SK-N-SH (cell line): Measurements from ENCODE around the gene PEX14. TPM values are rescaled to one million over a fixed set of nuclear protein-coding genes. Genes with fewer than 3 reads are reported as not detected.

Source experiments
- CTCF ChIA-PET: fragments of 300-600, 350-600 bp; formaldehyde crosslinking; extraction: SDS; loops from one replicate; lab custom pipeline; 2021; lab: Yijun Ruan, JAX
- POLR2A ChIA-PET: fragments of 350-600 bp; sonication (Branson Sonifier 250); formaldehyde crosslinking; extraction: SDS; loops from one replicate; lab custom pipeline; 2020; ENCODE audit warnings: antibody characterized with exemption, inconsistent platforms; lab: Yijun Ruan, JAX
- DNase-seq: peaks from one replicate; pipeline ENCODE4 v3.0.0; 2012
- H2AFZ ChIP-seq: fragments of 200-600 bp; sonication (generic); 2 replicates; pipeline ENCODE4 v1.8.1; 2016; ENCODE audit warnings: antibody characterized with exemption, mild to moderate bottlenecking, low read depth
- H3F3A ChIP-seq: fragments of 200-600 bp; sonication (generic); replicated peaks from 2 replicates; pipeline ENCODE3; 2016; ENCODE audit warnings: antibody characterized with exemption, mild to moderate bottlenecking; ENCODE audit not compliant: insufficient read depth
- H3K27ac ChIP-seq, 2 experiments: fragments of 200-500 bp in 1 of 2; fragments of 200-600 bp in 1 of 2; sonication (Bioruptor generic) in 1 of 2; sonication (generic), shearing (Covaris generic) in 1 of 2; 2 replicates each; pipeline versions ENCODE4 v1.5.1 to v1.6.1; 2014 to 2016; ENCODE audit warnings: low read depth in 2 of 2, inconsistent platforms in 1 of 2, low read length in 1 of 2, mild to moderate bottlenecking in 1 of 2, mixed read lengths in 1 of 2
- H3K27me3 ChIP-seq: fragments of 200-600 bp; sonication (generic), shearing (Covaris generic); 2 replicates; pipeline ENCODE4 v1.6.1; 2016; ENCODE audit warnings: mixed run types; ENCODE audit not compliant: insufficient read depth
- H3K36me3 ChIP-seq, 2 experiments: fragments of 200-500 bp in 1 of 2; fragments of 200-600 bp in 1 of 2; sonication (Bioruptor generic) in 1 of 2; sonication (generic) in 1 of 2; replicated peaks in 1 of 2; 2 replicates each; pipeline versions ENCODE3 to v1.5.1; 2014 to 2016; ENCODE audit warnings: low read length in 1 of 2, mild to moderate bottlenecking in 1 of 2; ENCODE audit not compliant: insufficient read depth in 2 of 2, control insufficient read depth in 1 of 2
- H3K4me1 ChIP-seq, 2 experiments: fragments of 200-500 bp in 1 of 2; fragments of 200-600 bp in 1 of 2; sonication (Bioruptor generic) in 1 of 2; sonication (generic), shearing (Covaris generic) in 1 of 2; 2 replicates each; pipeline versions ENCODE4 v1.5.1 to v1.6.1; 2014 to 2016; ENCODE audit warnings: low read depth in 1 of 2, low read length in 1 of 2, mixed run types in 1 of 2; ENCODE audit not compliant: insufficient read depth in 2 of 2, control insufficient read depth in 1 of 2
- H3K4me2 ChIP-seq: fragments of 200-600 bp; sonication (generic), shearing (Covaris generic); 2 replicates; pipeline ENCODE4 v1.6.1; 2017; ENCODE audit warnings: mixed run types
- H3K4me3 ChIP-seq, 2 experiments: fragments of 200-500 bp in 1 of 2; fragments of 200-600 bp in 1 of 2; sonication (Bioruptor generic) in 1 of 2; sonication (generic), shearing (Covaris generic) in 1 of 2; 2 replicates each; pipeline versions ENCODE4 v1.5.1 to v1.8.1; 2014 to 2016; ENCODE audit warnings: low read depth in 2 of 2, inconsistent platforms in 1 of 2, low read length in 1 of 2, mild to moderate bottlenecking in 1 of 2, mixed read lengths in 1 of 2, moderate library complexity in 1 of 2
- H3K79me2 ChIP-seq: fragments of 200-600 bp; sonication (generic); 2 replicates; pipeline ENCODE4 v1.8.1; 2017; ENCODE audit warnings: mild to moderate bottlenecking; ENCODE audit not compliant: insufficient read depth
- H3K9ac ChIP-seq: fragments of 200-600 bp; sonication (generic); 2 replicates; pipeline ENCODE4 v1.6.1; 2017; ENCODE audit warnings: mixed run types
- H3K9me2 ChIP-seq: fragments of 200-600 bp; sonication (generic); 2 replicates; pipeline ENCODE4 v1.6.1; 2017; ENCODE audit warnings: mixed run types
- H3K9me3 ChIP-seq: fragments of 200-600 bp; sonication (generic); 2 replicates; pipeline ENCODE4 v1.6.1; 2017; ENCODE audit warnings: mixed run types, mild to moderate bottlenecking, moderate library complexity
- H4K20me1 ChIP-seq: fragments of 200-600 bp; sonication (generic); 2 replicates; pipeline ENCODE4 v1.6.1; 2017; ENCODE audit warnings: mild to moderate bottlenecking, mixed run types; ENCODE audit not compliant: insufficient read depth
- CHD2 ChIP-seq: fragments of 150-350 bp; IDR thresholded peaks from 2 replicates; pipeline ENCODE4 v1.6.1; 2018; ENCODE audit warnings: low read length; ENCODE audit not compliant: partially characterized antibody
- CTCF ChIP-seq: fragments of 200-600 bp; sonication (generic); IDR thresholded peaks from 2 replicates; pipeline ENCODE4 v1.6.1; 2017; ENCODE audit warnings: antibody characterized with exemption, mild to moderate bottlenecking, moderate library complexity
- EP300 ChIP-seq, 2 experiments: IDR thresholded peaks; 2 replicates each; pipeline versions ENCODE4 v1.4.0 to v1.6.1; 2012; ENCODE audit warnings: borderline replicate concordance in 1 of 2, low read depth in 1 of 2, low read length in 1 of 2
- EZH2phosphoT487 ChIP-seq: fragments of 200-600 bp; sonication (generic); IDR thresholded peaks from 2 replicates; pipeline ENCODE4 v1.6.1; 2017; ENCODE audit warnings: low read depth, mixed run types, mild to moderate bottlenecking, antibody characterized with exemption, moderate library complexity, borderline replicate concordance
- FOSL2 ChIP-seq: IDR thresholded peaks from 2 replicates; pipeline ENCODE4 v1.4.0; 2012; ENCODE audit warnings: low read depth, mild to moderate bottlenecking, moderate library complexity, borderline replicate concordance
- FOXJ3 ChIP-seq: sonication (generic); formaldehyde crosslinking; IDR thresholded peaks from 2 replicates; pipeline ENCODE4 v1.5.1; 2020; ENCODE audit warnings: mild to moderate bottlenecking, missing genetic modification reagents
- GABPA ChIP-seq: IDR thresholded peaks from 2 replicates; pipeline ENCODE4 v1.4.0; 2012; ENCODE audit warnings: low read depth, mild to moderate bottlenecking
- GATA2 ChIP-seq: sonication (generic); formaldehyde crosslinking; IDR thresholded peaks from 2 replicates; pipeline ENCODE4 v1.5.0; 2020; ENCODE audit warnings: mild to moderate bottlenecking, missing genetic modification reagents
- JUND ChIP-seq: IDR thresholded peaks from 2 replicates; pipeline ENCODE4 v1.4.0; 2012
- MEF2A ChIP-seq: IDR thresholded peaks from 2 replicates; pipeline ENCODE4 v1.4.0; 2012; ENCODE audit warnings: low read depth, borderline replicate concordance
- MXI1 ChIP-seq: IDR thresholded peaks from 2 replicates; pipeline ENCODE4 v1.6.1; 2012; ENCODE audit warnings: mild to moderate bottlenecking, low read depth, low read length, improper control_type of control experiment
- NFIC ChIP-seq: IDR thresholded peaks from 2 replicates; pipeline ENCODE4 v1.4.0; 2012; ENCODE audit warnings: borderline replicate concordance
- NRF1 ChIP-seq: IDR thresholded peaks from 2 replicates; pipeline ENCODE4 v1.6.1; 2012; ENCODE audit warnings: low read depth, mild to moderate bottlenecking, low read length
- POLR2AphosphoS5 ChIP-seq: IDR thresholded peaks from 2 replicates; pipeline ENCODE4 v1.6.1; 2012; ENCODE audit warnings: low read depth, low read length
- RCOR1 ChIP-seq: fragments of 150-350 bp; IDR thresholded peaks from 2 replicates; pipeline ENCODE4 v1.6.1; 2017; ENCODE audit warnings: antibody characterized with exemption, low read length
- RFX5 ChIP-seq: IDR thresholded peaks from 2 replicates; pipeline ENCODE4 v1.6.1; 2012; ENCODE audit warnings: mild to moderate bottlenecking, improper control_type of control experiment, low read length
- RXRA ChIP-seq: IDR thresholded peaks from 2 replicates; pipeline ENCODE4 v1.4.0; 2012; ENCODE audit warnings: low read depth, mild to moderate bottlenecking, borderline replicate concordance
- SIN3A ChIP-seq: IDR thresholded peaks from 2 replicates; pipeline ENCODE4 v1.6.1; 2012; ENCODE audit warnings: low read depth, mild to moderate bottlenecking, low read length, moderate library complexity, borderline replicate concordance
- TAF1 ChIP-seq: IDR thresholded peaks from 2 replicates; pipeline ENCODE4 v1.6.1; 2012; ENCODE audit warnings: low read depth, mild to moderate bottlenecking, low read length, moderate library complexity, borderline replicate concordance
- TEAD4 ChIP-seq: IDR thresholded peaks from 2 replicates; pipeline ENCODE4 v1.4.0; 2012; ENCODE audit warnings: mild to moderate bottlenecking, borderline replicate concordance; ENCODE audit not compliant: insufficient read depth
- YY1 ChIP-seq: IDR thresholded peaks from 2 replicates; pipeline ENCODE4 v1.4.0; 2012; ENCODE audit warnings: low read depth, mild to moderate bottlenecking
- WGBS: methylation state at CpG from one replicate; pipeline ENCODE4 v1.1.6; 2017; ENCODE audit warnings: low lambda C conversion rate; 5-methylcytosine and 5-hydroxymethylcytosine counted together
- polyA plus RNA-seq, 3 experiments: library from polyadenylated mRNA; depleted of rRNA; stranded (reverse); fragments of >200 nt; gene quantifications; 2 replicates each; pipeline ENCODE4 v1.2.3, GENCODE V29; 2012
- TF ChIP-seq, protein P1 (sequence below): IDR thresholded peaks from 2 replicates; pipeline ENCODE4 v1.4.0; 2012; ENCODE audit warnings: low read depth, borderline replicate concordance
- TF ChIP-seq, protein P2 (sequence below): IDR thresholded peaks from 2 replicates; pipeline ENCODE4; 2012
- TF ChIP-seq, protein P3 (sequence below): IDR thresholded peaks from 2 replicates; pipeline ENCODE4 v1.4.0; 2012; ENCODE audit warnings: low read depth
- TF ChIP-seq, protein P4 (sequence below): fragments of 150-350 bp; IDR thresholded peaks from 2 replicates; pipeline ENCODE4 v1.6.1; 2016; ENCODE audit warnings: mild to moderate bottlenecking, low read depth, low read length

The PEX14 gene
- polyA plus RNA-seq, 1 of the 3 experiments (the other 2 are of a cell fraction), result 36.2 TPM

DNA sequence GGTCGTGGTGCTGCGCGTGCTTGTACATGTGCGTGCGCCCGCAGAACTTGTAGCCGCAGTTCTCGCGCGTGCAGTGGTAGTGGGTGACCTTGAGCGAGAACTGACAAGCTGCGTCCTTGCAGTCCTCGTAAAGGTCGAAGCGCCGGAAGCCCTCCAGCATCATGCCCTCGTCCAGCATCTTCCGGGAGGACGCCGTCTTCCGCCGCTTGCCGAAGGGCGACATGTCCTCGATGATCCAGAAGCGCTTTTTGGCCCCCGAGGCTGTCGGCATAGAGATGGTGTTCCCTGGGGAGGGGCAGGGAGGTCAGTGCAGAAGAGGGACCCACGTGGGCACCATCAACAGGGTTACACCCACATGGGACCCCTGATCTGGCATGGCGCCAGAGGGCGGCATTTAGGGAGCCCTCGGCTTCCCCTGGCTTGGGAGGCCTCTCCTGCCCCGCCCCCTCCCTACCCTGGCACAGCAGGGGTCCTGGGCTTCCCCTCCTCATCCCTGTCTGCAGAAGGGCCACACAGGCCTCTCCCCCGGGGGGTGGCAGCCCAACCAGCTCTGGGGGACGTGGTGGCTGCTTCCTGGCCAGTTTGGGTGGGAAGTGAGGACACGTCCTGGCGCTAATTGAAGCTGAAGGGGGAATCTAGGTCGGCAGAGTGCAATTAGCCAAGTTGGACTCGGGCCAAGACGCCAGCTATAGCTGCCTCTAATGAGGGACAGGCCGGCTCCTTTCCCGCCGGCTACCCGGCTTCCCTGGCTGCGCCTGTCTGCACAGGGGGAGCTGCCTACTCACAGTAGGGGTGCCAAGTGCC is 165.2 kb downstream of the PEX14 start:
- CTCF ChIA-PET, result interaction anchor here (0.6 to 2.4 kb wide), 10 partner anchors 10 to 250 kb away, joined by 3 to 10 read pairs (median 4); no protein-coding TSS in a partner anchor
- Histone ChIP-seq H2AFZ (no peak overlapping the region), H3K9me2 (no peaks in the 10 kb centered on the region)
- no peak for TF ChIP-seq JUND
- TF ChIP-seq EP300 (IDR thresholded peaks at IDR 0.05; ENCODE audit: borderline replicate concordance in 1 of 2, low read depth in 1 of 2, low read length in 1 of 2), result peak in 1 of 2 experiments; percentile 69; a peak in 2 of 4 replicates
- no peak; the same call in 1 of the 2 replicates for TF ChIP-seq MXI1
- TF ChIP-seq YY1, result no peak
- TF ChIP-seq CTCF, result no peak
- no peak for TF ChIP-seq CHD2
- no peak for TF ChIP-seq EZH2phosphoT487
- no peak for TF ChIP-seq POLR2AphosphoS5
- no peak for TF ChIP-seq GABPA
- TF ChIP-seq, protein P1, sequence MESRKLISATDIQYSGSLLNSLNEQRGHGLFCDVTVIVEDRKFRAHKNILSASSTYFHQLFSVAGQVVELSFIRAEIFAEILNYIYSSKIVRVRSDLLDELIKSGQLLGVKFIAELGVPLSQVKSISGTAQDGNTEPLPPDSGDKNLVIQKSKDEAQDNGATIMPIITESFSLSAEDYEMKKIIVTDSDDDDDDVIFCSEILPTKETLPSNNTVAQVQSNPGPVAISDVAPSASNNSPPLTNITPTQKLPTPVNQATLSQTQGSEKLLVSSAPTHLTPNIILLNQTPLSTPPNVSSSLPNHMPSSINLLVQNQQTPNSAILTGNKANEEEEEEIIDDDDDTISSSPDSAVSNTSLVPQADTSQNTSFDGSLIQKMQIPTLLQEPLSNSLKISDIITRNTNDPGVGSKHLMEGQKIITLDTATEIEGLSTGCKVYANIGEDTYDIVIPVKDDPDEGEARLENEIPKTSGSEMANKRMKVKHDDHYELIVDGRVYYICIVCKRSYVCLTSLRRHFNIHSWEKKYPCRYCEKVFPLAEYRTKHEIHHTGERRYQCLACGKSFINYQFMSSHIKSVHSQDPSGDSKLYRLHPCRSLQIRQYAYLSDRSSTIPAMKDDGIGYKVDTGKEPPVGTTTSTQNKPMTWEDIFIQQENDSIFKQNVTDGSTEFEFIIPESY, result no peak
- TF ChIP-seq NRF1, result no peak
- no peak for TF ChIP-seq SIN3A
- TF ChIP-seq RFX5, result no peak
- TF ChIP-seq GATA2 (CRISPR knock-in tag), result no peak
- no peak for TF ChIP-seq TAF1
- TF ChIP-seq RCOR1, result 0 out of 2 replicates have a peak, but pooled peaks have one; percentile 35
- TF ChIP-seq, protein P2, sequence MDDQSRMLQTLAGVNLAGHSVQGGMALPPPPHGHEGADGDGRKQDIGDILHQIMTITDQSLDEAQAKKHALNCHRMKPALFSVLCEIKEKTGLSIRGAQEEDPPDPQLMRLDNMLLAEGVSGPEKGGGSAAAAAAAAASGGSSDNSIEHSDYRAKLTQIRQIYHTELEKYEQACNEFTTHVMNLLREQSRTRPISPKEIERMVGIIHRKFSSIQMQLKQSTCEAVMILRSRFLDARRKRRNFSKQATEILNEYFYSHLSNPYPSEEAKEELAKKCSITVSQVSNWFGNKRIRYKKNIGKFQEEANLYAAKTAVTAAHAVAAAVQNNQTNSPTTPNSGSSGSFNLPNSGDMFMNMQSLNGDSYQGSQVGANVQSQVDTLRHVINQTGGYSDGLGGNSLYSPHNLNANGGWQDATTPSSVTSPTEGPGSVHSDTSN, result no peak
- TF ChIP-seq, protein P3, sequence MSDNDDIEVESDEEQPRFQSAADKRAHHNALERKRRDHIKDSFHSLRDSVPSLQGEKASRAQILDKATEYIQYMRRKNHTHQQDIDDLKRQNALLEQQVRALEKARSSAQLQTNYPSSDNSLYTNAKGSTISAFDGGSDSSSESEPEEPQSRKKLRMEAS, result no peak
- no peak for TF ChIP-seq MEF2A
- TF ChIP-seq NFIC, result peak; percentile 50
- peak; percentile 79 for TF ChIP-seq FOXJ3 (CRISPR knock-in tag)
- TF ChIP-seq, protein P4, sequence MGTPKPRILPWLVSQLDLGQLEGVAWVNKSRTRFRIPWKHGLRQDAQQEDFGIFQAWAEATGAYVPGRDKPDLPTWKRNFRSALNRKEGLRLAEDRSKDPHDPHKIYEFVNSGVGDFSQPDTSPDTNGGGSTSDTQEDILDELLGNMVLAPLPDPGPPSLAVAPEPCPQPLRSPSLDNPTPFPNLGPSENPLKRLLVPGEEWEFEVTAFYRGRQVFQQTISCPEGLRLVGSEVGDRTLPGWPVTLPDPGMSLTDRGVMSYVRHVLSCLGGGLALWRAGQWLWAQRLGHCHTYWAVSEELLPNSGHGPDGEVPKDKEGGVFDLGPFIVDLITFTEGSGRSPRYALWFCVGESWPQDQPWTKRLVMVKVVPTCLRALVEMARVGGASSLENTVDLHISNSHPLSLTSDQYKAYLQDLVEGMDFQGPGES, result no peak
- TF ChIP-seq RXRA, result no peak
- no peak for TF ChIP-seq FOSL2
- no peak for TF ChIP-seq TEAD4

More for the DNA sequence above, 165.2 kb downstream of the PEX14 start:
- Histone ChIP-seq H3K4me2 (no peak overlapping the region), H3K79me2 (no peaks in the 10 kb centered on the region), H3K27me3 (no peaks in the 10 kb centered on the region), H3K27ac (peak overlapping the region in 1 of 2 experiments; percentile 87; a peak in 2 of 4 replicates), H3K9ac (no peak overlapping the region), H3K36me3 (no peaks in the 10 kb centered on the region), H3K4me3 (no peak overlapping the region), H4K20me1 (no peaks in the 10 kb centered on the region), H3F3A (peaks cover 3% of the 10 kb centered on the region), H3K9me3 (no peaks in the 10 kb centered on the region), H3K4me1 (peaks cover 2 to 38% of the 10 kb centered on the region in 2 experiments; a peak in 2 of 4 replicates)
- POLR2A ChIA-PET, result interaction anchor here (0.6 kb wide), 1 partner anchor 372 kb away, joined by 3 read pairs; the partner anchor contains the start of gene TARDBP
- DNase-seq, result peak; percentile 94
- WGBS, result 89% methylated on average over 30 of the region's 45 CpGs
